Measurements from ENCODE around the gene IFI6. TPM values are rescaled to one million over a fixed set of nuclear protein-coding genes. Genes with fewer than 3 reads are reported as not detected.
"Not testable (repeated sequence)": the region's sequence is repeated elsewhere in the genome, so short reads cannot be mapped to it uniquely, and the experiment has no call there.

Gene IFI6
- total RNA-seq, 1 donor from 2014 or later = 21.4 TPM

- peak; percentile 35 to 49 for DNase-seq (ENCODE audit: low read depth in 2 of 2)
Measured at GRCh38 chr1:27650539-27651175, 21.3 kb downstream of the IFI6 start.

GRCh38 chr1:27650171-27650538 lies 21.8 kb downstream of the IFI6 start:
- no peak for DNase-seq (ENCODE audit: low read depth in 2 of 2)

- DNase-seq (ENCODE audit: low read depth in 2 of 2) = no peak
Measured at GRCh38 chr1:27649306-27649635, 22.7 kb downstream of the IFI6 start.

GRCh38 chr1:27648602-27649305 lies 23.2 kb downstream of the IFI6 start:
- DNase-seq (ENCODE audit: low read depth in 2 of 2) = no peak

- DNase-seq (ENCODE audit: low read depth in 2 of 2) = no peak
Measured at GRCh38 chr1:27647328-27647727, 24.7 kb downstream of the IFI6 start.

- DNase-seq (ENCODE audit: low read depth in 2 of 2) = no peak
Measured at GRCh38 chr1:27646676-27647075, 25.3 kb downstream of the IFI6 start.

GRCh38 chr1:27645071-27645415 lies 26.9 kb downstream of the IFI6 start:
- no peak for DNase-seq (ENCODE audit: low read depth in 2 of 2)

- no peak for DNase-seq (ENCODE audit: low read depth in 2 of 2)
Measured at GRCh38 chr1:27644369-27645070, 27.5 kb downstream of the IFI6 start.

GRCh38 chr1:27643600-27644368 lies 28.2 kb downstream of the IFI6 start:
- DNase-seq (ENCODE audit: low read depth in 2 of 2) = peak; percentile 62 to 67

GRCh38 chr1:27640514-27640913 lies 31.5 kb downstream of the IFI6 start:
- not testable (repeated sequence) for DNase-seq (ENCODE audit: low read depth in 2 of 2)

GRCh38 chr1:27638805-27639204 lies 33.2 kb downstream of the IFI6 start:
- DNase-seq (ENCODE audit: low read depth in 2 of 2) = no peak

GRCh38 chr1:27638047-27638734 lies 33.8 kb downstream of the IFI6 start:
- no peak for DNase-seq (ENCODE audit: low read depth in 2 of 2)

GRCh38 chr1:27635396-27636142 lies 36.4 kb downstream of the IFI6 start:
- DNase-seq (ENCODE audit: low read depth in 2 of 2) = no peak

- DNase-seq (ENCODE audit: low read depth in 2 of 2) = no peak
Measured at GRCh38 chr1:27634985-27635367, 37.0 kb downstream of the IFI6 start, which contains the start of gene FGR. FGR (minus strand) TSS chr1:27635185; CDS start chr1:27623916, 11,269 bp downstream.

- DNase-seq (ENCODE audit: low read depth in 2 of 2) = peak; percentile 31 to 60
Measured at GRCh38 chr1:27634177-27634984, 37.6 kb downstream of the IFI6 start.

GRCh38 chr1:27633640-27634176 lies 38.3 kb downstream of the IFI6 start:
- DNase-seq (ENCODE audit: low read depth in 2 of 2) = no peak

GRCh38 chr1:27633298-27633610 lies 38.7 kb downstream of the IFI6 start:
- no peak for DNase-seq (ENCODE audit: low read depth in 2 of 2)

GRCh38 chr1:27632387-27633297 lies 39.4 kb downstream of the IFI6 start:
- no peak for DNase-seq (ENCODE audit: low read depth in 2 of 2)
